Smooth muscle cell (in vitro differentiated cells): Measurements from ENCODE around the gene IFFO2. TPM values are rescaled to one million over a fixed set of nuclear protein-coding genes. Genes with fewer than 3 reads are reported as not detected.

Experiments used
- DNase-seq: peaks from one replicate; lab custom pipeline; 2025; ENCODE audit not compliant: unreplicated experiment; lab: John Stamatoyannopoulos, UW
- H2AFZ ChIP-seq: fragments of 200-600 bp; sonication (generic); 2 replicates; pipeline ENCODE4 v1.6.0; 2016; ENCODE audit warnings: antibody characterized with exemption, low read depth, mild to moderate bottlenecking
- H3F3A ChIP-seq: fragments of 200-600 bp; sonication (generic); 2 replicates; pipeline ENCODE4 v1.6.0; 2017; ENCODE audit warnings: antibody characterized with exemption, low read depth
- H3K27ac ChIP-seq: fragments of 200-600 bp; sonication (generic); 2 replicates; pipeline ENCODE4 v1.5.1; 2016; ENCODE audit warnings: low read depth, mild to moderate bottlenecking
- H3K27me3 ChIP-seq: fragments of 200-600 bp; sonication (generic); 2 replicates; pipeline ENCODE4 v1.6.1; 2016; ENCODE audit warnings: low read depth, mild to moderate bottlenecking
- H3K36me3 ChIP-seq: fragments of 200-600 bp; sonication (generic); 2 replicates; pipeline ENCODE4 v1.5.1; 2016; ENCODE audit warnings: low read depth
- H3K4me1 ChIP-seq: fragments of 200-600 bp; sonication (generic); 2 replicates; pipeline ENCODE4 v1.5.1; 2016; ENCODE audit warnings: low read depth
- H3K4me2 ChIP-seq: fragments of 200-600 bp; sonication (generic); 2 replicates; pipeline ENCODE4 v1.6.0; 2016; ENCODE audit warnings: mild to moderate bottlenecking
- H3K4me3 ChIP-seq: fragments of 200-600 bp; sonication (generic); 2 replicates; pipeline ENCODE4 v1.5.1; 2016; ENCODE audit warnings: mild to moderate bottlenecking
- H3K79me2 ChIP-seq: fragments of 200-600 bp; sonication (generic); 2 replicates; pipeline ENCODE4 v1.6.0; 2016; ENCODE audit warnings: low read depth, mild to moderate bottlenecking
- H3K9ac ChIP-seq: fragments of 200-600 bp; sonication (generic); 2 replicates; pipeline ENCODE4 v1.6.0; 2016; ENCODE audit warnings: low read depth
- H3K9me3 ChIP-seq: fragments of 200-600 bp; sonication (generic); replicated peaks from 2 replicates; pipeline ENCODE4 v1.5.1; 2016; ENCODE audit warnings: low read depth
- H4K20me1 ChIP-seq: fragments of 200-600 bp; sonication (generic); 2 replicates; pipeline ENCODE4 v1.6.0; 2016; ENCODE audit warnings: low read depth
- CTCF ChIP-seq: fragments of 200-600 bp; sonication (generic); IDR thresholded peaks from 2 replicates; pipeline ENCODE4 v1.5.1; 2017; ENCODE audit warnings: borderline replicate concordance, mild to moderate bottlenecking, antibody characterized with exemption; ENCODE audit not compliant: insufficient read depth, poor library complexity, severe bottlenecking
- WGBS: methylation state at CpG from one replicate; pipeline ENCODE4 v1.1.7; 2016; ENCODE audit warnings: low lambda C conversion rate; 5-methylcytosine and 5-hydroxymethylcytosine counted together
- polyA plus RNA-seq: library from polyadenylated mRNA; unstranded; fragments of >200 nt; fragmentation: Nextera tagmentation; extraction: Ambion mirVana; gene quantifications from 2 replicates; pipeline ENCODE4 v1.2.1, GENCODE V29; 2016
- total RNA-seq: library from RNA; depleted of rRNA; stranded (reverse); fragments of >200 nt; gene quantifications from 2 replicates; pipeline ENCODE4 v1.2.3, GENCODE V29; 2014

Gene IFFO2
- total and polyA plus RNA-seq, 2 experiments from 2014 or later, result 5.7 to 19.1 TPM

DNA sequence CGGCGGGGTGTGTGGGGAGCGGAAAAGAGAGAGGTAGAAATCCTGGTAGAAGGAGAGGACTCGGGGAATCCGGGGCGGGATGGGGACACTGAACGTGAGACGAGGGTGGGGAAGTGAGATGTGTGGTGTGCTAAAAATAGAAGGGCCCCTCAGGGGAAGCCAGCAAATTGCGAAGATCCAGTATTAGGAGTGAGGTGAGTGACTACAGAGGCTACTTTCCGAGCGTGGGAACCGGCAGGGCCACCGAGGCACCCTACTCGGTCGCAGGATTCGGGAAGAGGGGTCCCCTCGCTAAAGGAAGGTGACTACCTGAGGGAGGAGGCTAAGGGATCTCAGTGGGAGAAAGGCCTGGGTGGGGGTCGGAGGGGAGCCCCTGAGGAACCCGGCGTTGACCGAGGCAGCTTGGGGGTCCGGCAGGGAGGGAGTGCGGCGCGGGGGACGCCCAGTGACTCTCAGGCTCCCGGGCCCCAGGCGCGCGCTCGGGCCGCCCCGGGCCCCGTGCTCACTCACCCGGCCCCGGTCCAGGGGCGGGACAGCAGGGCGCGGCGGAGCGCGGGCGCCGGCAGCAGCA lies 54.4 kb downstream of the IFFO2 start:
- Histone ChIP-seq H3K9ac (peak overlapping the region; percentile 95), H3K36me3 (no peaks in the 10 kb centered on the region), H4K20me1 (peaks cover 10% of the 10 kb centered on the region), H3K27ac (peak overlapping the region; percentile 90), H3K4me3 (peak overlapping the region; percentile 85), H2AFZ (peak overlapping the region; percentile 73), H3F3A (peaks cover 7% of the 10 kb centered on the region), H3K4me2 (peak overlapping the region; percentile 94), H3K9me3 (no peaks in the 10 kb centered on the region), H3K27me3 (no peaks in the 10 kb centered on the region), H3K79me2 (no peaks in the 10 kb centered on the region), H3K4me1 (peaks cover 7% of the 10 kb centered on the region)
- WGBS, result under 1% methylated on average over 28 of the region's 44 CpGs
- DNase-seq, result no peak
- TF ChIP-seq CTCF, result no peak

DNA sequence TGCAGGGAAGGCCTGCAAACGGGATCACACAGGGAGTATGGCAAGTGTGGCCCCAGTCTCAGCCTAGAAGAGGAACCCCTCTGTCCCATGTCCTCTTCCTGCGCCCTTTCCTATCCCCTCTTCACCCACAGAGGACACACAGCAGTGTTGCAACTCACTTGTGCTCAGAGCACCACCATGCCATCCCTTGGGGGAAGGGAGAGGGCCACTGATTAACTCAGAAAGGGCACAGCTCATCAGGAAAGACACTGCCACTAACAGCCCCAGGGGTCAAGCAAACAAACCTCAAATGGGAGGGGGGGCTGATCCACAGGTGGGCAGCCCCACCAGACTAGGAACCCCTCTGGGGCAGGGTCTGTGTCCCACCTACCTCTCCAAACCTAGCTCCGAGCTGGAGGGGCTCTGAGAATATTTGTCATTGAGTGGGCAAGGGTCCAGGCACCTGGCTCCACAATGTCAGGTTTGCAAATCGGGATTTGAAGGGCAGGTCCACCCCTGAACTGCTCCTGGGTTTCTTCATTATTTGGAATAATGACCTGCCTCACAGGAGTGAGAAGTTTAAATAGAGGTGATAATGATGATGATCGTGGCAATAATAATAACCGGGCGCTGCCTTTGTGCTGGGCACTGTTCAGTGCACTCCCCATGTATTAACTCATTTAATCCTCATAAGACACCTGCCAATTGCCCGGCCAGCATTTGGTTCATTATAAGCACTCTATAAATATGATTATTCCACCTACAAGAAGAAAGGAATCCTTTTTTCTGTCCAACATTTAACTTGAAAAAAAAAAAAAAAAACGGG lies 55.1 kb downstream of the IFFO2 start:
- H3K4me1 ChIP-seq, result peaks cover 7% of the 10 kb centered on the region
- peaks cover 7% of the 10 kb centered on the region for H3F3A ChIP-seq
- H4K20me1 ChIP-seq, result peaks cover 5% of the 10 kb centered on the region
- peak overlapping the region; percentile 94 for H3K4me2 ChIP-seq
- no peak for TF ChIP-seq CTCF
- no peak overlapping the region for H3K27ac ChIP-seq
- H3K27me3 ChIP-seq, result no peaks in the 10 kb centered on the region
- DNase-seq, result no peak
- H3K4me3 ChIP-seq, result peak overlapping the region; percentile 85
- H3K79me2 ChIP-seq, result no peaks in the 10 kb centered on the region
- H3K9me3 ChIP-seq, result no peaks in the 10 kb centered on the region
- H3K36me3 ChIP-seq, result no peaks in the 10 kb centered on the region
- no peak overlapping the region for H3K9ac ChIP-seq
- WGBS, result 63% methylated on average over 9 of the region's 9 CpGs
- H2AFZ ChIP-seq, result no peak overlapping the region

DNA sequence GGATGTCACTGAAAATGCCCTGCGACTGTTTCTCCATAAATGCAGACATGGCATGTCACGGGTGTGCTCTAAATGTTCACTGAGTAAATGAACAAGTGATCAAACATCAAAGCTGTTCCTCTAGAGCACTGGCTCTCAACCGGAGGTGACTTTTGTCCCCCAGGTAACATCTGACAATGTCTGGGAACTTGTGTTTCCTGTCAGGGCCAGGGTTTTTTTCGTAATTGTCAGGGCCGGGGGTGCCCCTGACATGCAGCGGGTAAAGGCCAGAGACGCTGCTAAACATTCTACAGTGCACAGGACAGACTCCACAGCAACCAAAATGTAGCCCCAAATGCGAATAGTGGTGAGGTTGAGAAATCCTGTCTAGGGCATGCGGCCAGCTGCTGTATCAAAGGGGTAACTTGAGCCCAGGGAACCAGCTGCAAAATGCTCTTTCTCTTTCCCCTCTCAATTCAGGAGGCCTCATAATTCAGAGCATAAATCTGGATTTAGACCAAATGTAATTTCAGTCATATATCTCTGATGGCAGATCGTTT lies 56.1 kb downstream of the IFFO2 start:
- Histone ChIP-seq H3K27me3 (no peaks in the 10 kb centered on the region), H3K4me2 (no peak overlapping the region), H3K27ac (no peak overlapping the region), H3F3A (peaks cover 7% of the 10 kb centered on the region), H3K9ac (no peak overlapping the region), H3K79me2 (no peaks in the 10 kb centered on the region), H3K4me1 (peaks cover 7% of the 10 kb centered on the region), H3K9me3 (no peaks in the 10 kb centered on the region), H3K36me3 (no peaks in the 10 kb centered on the region), H2AFZ (no peak overlapping the region), H4K20me1 (no peaks in the 10 kb centered on the region), H3K4me3 (no peak overlapping the region)
- no peak for DNase-seq
- 92% methylated on average over 10 of the region's 10 CpGs for WGBS
- TF ChIP-seq CTCF, result no peak
